ELF-1 (cell line): ENCODE results near the gene ENOPH1.

ENCODE experiments used
- DNase-seq: peaks from one replicate; pipeline ENCODE4 v3.0.0-alpha.2; 2016; ENCODE audit warnings: low read depth, low spot score

Gene ENOPH1

GRCh38 chr4:82508806-82509428, 78.5 kb downstream of the ENOPH1 start:
- DNase-seq: peak; percentile 28

GRCh38 chr4:82510216-82510615, 79.8 kb downstream of the ENOPH1 start:
- no peak for DNase-seq
